NCI-H748 (cell line): ENCODE results near the gene DNAH3.
"Not testable (repeated sequence)": the region's sequence is repeated elsewhere in the genome, so short reads cannot be mapped to it uniquely, and the experiment has no call there.

Experiments
- DNase-seq: peaks from one replicate; lab custom pipeline; 2025; ENCODE audit not compliant: unreplicated experiment; lab: John Stamatoyannopoulos, UW

The DNAH3 gene

DNA sequence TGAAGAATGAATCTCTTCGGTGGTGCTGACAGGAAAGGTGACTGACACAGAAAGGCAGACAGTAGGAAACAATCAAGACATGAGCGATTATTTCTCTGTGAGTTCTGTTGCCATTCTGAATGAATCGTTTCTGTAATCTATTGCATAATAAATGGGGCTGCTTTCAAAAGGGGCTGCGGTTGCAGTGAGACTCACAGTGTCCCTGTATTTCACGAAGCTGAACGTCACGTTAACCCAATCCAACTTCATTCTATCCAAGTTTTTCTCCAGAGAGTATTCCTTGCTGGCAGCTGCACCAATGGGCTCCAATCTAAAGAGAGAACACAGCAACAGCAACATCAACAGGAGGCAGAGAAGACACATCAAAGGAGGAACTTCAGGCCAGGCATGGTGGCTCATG is 75.4 kb downstream of the DNAH3 start:
- DNase-seq = no peak

DNA sequence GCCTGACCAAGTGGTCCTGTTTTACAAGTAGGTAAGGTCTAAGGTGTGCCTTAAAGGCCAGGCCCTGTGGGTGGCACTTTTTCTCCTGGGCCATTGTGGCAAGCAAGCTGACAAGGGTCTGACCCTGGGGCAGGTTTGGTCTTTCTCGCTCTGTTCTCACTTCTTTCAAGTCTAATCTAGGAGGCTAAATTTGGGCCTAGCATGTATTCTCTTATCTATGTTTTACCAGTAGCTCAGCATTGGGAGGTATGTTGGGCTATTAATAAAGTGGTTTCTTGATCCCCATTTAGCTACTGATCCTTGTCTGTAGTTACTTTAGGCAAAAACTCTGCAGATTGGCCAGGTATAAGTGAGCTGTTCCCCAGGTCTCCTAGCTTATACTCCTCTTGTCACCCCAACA is 77.7 kb downstream of the DNAH3 start:
- DNase-seq = no peak

DNA sequence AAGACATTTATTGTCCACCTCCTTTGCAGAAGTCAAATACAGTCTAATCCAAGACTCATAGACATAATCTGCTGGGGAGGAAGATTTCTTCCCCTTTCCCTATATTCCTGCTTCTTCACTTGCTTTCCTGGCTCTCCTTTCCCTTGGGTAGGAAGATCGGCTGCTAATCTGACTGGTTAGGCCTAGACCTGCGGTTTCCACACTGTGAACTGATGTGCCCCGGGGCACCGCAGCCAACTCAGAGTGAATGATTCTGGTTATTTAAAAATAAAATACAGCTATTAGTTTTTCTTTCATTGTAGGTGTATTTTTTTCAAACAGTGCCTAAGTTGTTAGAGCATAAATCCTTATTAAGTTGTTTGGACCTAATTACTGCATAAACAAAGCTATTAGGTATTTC is 78.9 kb downstream of the DNAH3 start:
- DNase-seq = no peak

DNA sequence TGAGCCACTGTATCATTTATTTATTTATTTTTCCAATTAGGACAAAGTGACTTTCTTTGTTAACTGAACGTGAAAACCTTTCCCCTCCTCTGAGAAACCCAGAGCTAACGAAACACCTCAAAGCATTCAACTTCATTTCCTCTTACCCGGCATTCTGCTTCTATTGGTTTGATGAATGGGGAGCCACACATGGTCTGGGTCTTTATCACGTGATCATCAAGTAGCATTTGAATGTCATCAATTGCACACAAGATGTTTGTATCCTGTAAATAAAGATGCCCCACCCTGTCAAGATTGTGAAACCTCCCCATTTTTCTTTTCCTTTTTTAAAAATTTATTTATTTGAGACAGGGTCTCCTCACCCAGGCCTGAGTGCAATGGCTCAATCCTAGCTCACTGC is 80.1 kb downstream of the DNAH3 start:
- no peak for DNase-seq

DNA sequence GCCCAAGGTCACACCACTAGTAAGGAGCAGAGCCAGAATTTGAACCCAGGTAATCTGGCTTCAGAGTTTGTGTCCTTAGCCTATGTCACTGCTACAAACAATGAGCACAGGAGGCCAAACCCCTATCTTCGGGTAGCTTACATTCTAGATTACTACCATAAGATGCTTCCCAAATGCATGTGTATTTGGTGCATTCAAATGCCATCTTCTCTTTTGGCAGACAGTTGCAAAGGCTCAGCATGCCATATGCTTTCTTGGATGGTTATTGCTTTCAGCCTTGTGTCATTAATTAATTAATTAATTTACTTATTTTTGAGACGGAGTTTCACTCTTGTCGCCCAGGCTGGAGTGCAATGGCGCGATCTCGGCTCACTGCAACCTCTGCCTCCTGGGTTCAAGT is 80.7 kb downstream of the DNAH3 start:
- DNase-seq = no peak

DNA sequence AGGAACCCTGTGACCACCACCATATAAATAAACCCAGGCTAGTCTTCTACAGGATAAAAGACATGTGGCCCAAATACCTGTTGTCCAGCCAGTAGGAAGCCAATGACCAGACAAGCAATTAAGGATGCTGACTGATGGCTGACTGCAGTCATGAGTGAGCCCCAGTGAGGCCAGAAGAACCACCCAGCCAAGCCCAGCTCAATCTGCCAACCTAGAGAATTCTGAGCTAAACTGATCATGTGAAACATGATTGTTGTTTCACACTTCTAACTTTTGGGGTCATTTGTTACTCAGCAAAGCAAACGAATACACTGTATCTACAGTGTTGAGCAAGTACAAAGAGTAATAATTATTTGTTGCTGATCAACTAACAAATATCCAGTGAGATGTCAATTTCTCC is 86.4 kb downstream of the DNAH3 start:
- DNase-seq = no peak

DNA sequence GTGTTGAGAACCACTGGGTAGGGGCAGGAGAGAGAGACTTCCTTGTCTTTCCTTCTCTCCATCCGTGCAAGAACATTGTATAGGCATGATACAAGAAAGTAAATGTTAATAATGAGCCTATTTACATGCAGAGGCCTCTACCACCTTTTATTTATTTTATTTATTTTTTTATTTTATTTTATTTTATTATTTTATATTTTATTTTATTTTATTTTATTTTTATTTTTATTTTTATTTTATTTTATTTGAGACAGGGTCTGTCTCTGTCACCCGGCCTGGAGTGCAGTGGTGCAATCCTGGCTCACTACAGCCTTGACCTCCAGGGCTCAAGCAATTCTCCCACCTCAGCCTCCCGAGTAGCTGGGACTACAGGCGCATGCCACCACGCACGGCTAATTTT is 87.3 kb downstream of the DNAH3 start:
- not testable (repeated sequence) for DNase-seq

DNA sequence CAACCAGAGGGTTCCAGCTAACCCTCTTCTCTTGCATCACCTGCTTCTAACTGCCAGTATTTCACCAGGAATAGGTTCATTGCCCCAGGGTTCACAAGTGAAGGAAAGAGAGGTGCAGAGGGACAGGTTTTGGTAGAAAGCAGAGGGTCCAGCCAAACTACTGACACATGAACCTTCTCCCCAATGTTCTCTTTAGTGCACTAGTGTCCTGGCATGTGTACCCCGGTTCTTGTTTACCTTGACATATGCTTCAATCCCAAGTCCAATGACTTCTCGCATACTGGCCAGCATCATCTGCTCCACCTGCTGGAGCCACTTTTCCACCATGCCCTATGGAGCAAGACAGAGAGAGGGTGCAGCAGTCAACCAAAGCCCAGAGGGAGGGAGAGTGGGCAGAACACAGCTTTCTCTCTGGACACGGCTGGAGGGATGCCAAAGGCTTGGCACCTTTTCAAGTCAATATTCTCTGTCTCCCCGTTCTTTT is 90.6 kb downstream of the DNAH3 start:
- no peak for DNase-seq

DNA sequence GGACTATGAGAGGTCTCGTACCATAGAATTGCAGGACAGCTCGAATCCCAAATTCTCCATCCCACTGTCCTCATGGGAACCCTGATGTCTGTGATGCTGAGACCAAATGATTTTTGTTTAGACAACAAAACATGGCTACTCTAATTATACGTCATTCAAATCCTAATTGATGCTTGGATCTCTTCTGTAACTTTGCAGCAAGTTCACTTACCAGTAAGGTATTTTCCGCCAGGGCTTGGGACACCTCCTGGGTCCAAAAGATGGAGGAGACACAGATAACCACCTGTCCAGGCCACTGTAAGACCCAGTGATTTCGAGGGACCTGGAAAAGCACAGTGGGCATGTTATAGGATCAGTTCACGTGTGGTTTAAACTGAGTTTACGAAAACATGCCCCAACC is 92.8 kb downstream of the DNAH3 start:
- DNase-seq = no peak

DNA sequence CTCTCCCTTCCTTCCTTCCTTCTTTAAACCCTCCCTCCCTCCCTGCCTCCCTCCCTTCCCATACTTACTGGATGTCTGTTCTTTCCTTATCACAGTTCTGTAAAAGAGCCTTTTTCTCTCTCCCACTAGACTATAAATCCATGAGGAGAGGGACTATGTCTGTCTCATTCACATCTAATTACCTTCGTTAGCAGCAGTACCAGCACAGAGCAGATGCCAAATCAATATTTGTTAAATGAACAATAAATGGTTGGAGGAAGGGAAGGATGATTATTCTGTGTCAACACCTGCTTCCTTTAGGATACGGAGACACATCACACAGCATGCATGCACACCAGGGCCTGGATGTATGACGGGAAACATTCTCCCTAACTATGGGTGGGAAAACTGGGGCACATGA is 94.2 kb downstream of the DNAH3 start:
- peak; percentile 83 for DNase-seq

DNA sequence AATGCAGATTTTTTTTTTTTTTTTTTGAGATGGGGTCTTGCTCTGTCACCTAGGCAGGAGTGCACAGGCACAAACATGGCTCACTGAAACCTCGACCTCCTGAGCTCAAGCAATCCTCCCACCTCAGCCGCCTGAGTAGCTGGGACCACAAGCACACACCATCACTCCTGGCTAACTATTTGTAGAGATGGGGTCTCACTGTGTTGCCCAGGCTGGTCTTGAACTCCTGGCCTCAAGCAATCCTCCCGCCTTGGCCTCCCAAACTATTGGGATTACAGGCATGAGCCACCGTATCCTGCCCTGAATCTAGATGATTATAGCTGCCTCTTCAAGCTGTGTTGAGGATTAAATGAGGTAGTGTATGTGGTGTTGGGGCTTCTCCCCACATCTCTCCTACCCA is 94.9 kb downstream of the DNAH3 start:
- DNase-seq = not testable (repeated sequence)

DNA sequence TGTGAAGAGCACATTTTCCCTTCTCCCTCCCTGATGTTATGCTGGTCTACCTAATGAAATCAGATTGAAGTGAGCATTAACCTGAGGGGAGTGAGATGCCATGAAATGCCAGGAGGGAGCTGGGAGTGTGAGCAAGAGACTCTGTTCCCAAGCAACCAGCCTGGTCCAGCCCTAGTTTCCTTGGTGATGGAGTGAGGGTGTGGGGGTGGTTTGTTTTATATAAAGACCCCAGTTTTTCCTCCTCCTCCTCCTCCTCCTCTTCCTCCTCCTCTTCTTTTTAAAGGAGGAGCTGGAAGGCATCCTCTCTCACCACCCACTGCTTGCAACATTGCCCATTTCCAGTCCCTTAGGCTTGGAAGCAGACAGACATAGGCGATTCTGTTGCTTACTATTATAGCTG is 97.1 kb downstream of the DNAH3 start:
- DNase-seq = no peak

DNA sequence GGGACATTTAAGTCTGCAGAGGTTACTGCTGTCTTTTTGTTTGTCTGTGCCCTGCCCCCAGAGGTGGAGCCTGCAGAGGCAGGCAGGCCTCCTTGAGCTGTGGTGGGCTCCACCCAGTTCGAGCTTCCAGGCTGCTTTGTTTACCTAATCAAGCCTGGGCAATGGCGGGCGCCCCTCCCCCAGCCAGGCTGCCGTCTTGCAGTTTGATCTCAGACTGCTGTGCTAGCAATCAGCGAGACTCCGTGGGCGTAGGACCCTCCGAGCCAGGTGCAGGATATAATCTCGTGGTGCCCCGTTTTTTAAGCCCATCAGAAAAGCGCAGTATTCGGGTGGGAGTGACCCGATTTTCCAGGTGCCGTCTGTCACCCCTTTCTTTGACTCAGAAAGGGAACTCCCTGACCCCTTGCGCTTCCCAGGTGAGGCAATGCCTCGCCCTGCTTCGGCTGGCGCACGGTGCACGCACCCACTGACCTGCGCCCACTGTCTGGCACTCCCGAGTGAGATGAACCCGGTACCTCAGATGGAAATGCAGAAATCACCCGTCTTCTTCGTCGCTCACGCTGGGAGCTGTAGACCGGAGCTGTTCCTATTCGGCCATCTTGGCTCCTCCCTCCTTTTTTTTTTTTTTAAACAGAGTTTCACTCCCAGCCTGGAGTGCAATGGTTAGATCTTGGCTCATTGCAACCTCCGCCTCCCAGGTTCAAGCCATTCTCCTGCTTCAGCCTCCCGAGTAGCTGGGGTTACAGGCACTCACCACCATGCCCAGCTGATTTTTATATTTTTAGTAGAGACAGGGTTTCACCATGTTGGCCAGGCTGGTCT is 102.3 kb downstream of the DNAH3 start:
- DNase-seq = not testable (repeated sequence)

DNA sequence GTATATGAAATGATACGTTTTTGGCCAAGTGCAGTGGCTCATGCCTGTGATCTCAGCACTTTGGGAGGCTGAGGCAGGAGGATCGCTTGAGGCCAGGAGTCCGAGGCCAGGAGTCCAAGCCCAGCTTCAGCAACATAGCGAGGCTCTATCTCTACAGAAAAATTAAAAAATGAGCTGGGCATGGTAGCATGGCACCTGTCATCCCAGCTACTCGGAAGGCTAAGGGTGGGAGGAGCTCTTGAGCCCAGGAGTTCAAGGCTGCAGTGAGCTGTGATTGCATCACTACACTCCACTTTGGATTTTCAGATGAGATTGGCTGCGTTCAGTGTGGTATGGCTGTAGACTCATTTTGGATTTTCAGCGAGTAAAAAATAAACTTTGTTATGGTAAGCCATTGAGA is 112.4 kb downstream of the DNAH3 start:
- no peak for DNase-seq

DNA sequence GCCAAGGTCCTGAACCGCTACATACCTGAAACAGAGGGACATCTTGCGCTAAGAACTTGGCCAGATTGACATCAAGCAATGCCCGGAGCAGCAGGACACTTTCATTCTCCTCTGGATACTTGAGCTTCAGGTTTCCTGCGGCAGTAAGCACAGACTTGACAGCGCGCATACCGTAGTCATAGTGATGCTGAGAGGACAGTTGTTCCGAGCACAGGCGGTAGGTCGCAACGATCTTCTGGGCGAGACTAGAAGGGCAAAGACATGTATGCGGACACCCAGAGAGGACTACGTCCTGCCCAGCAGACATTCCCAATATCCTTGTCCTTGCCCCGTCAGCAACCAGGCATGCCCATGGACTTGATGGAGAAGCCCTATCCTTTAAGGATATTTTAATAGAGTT is 112.9 kb downstream of the DNAH3 start:
- DNase-seq = no peak

DNA sequence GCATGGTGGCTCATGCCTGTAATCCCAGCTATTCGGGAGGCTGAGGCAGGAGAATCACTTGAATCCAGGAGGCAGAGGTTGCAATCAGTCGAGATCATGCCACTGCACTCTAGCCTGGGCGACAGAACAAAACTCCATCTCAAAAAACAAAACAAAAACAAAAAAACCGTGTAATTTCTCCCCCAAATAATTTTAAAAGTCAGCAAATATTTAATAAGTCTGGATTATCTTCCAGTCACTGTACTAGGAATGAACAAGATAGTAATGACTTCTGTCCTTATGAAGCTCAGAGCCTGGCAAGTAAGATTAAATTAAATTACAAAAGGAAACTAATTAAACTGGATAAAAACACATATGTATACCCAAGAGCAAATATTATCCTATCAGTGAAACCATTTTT is 113.5 kb downstream of the DNAH3 start:
- no peak for DNase-seq

DNA sequence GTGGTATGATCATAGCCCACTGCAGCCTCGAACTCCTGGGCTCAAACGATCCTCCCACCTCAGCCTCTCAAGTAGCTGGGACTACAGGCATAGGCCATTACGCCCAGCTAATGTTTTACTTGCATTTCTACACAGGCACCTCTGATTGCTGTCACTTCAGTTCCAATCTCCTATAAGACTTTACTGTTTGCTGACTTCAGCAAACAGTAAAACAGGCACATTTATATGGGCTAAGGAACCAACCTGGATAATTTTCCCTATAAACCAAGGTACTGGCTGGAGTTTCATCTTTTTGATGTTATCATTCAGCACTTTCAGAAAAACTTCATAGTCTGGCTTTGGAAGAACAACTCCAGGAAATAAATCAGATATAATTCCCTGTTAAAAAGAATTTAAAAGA is 114.2 kb downstream of the DNAH3 start:
- DNase-seq = no peak

DNA sequence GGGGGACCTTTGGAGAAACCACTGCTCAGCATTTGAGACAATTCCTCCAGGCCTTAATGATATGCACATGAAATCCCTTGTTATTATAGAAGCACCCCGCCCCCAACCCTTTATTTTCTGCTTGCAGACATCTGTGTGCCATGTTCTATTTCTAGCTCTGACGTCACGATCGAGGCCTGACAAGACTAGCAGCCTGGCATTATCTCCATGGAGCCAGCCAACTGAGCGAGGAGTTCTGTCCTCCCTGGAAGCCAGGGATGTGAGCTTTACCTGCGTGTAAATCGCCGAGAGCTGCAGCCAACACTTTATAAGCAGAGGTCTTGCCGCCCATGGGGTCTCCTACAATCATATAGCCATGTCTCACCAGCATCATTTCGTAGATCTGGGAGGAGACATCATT is 116.9 kb downstream of the DNAH3 start:
- no peak for DNase-seq

DNA sequence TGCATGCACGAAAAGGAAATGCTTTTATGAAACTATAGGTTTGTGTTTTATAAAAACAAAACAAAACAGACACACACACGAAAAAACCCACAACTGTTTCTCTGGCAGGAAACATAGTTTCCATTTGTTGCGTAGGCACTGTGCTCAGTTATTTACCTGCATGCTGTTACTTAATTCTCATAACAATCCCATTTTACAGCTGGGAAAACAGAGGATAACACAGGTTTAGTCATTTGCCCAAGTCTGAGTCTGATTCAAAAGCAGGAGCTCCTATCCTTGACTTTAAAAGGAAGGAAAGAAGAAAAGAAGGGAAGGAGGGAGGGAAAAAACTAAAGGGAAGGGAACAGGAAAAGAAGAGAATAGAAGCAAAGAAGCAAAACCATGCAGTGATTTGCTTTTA is 117.4 kb downstream of the DNAH3 start:
- DNase-seq = no peak

DNA sequence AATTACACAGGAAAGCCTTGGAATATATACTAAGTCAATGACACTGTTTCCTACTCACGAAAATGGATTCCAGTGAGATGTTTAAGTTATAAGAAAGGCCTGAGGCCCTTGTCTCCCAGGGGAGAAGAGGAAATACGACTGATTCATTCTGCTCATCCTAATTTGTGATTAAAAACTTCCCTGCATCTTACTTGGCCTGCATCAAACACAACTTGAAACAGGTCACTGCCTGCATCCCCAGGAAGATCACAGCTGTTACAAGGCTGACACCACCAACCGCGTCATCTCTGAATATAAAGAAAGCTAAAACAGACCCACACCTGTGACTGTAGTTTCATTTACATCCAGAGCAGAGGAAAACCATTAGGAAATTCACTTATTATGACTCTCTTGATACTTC is 121.9 kb downstream of the DNAH3 start:
- DNase-seq = peak; percentile 0

DNA sequence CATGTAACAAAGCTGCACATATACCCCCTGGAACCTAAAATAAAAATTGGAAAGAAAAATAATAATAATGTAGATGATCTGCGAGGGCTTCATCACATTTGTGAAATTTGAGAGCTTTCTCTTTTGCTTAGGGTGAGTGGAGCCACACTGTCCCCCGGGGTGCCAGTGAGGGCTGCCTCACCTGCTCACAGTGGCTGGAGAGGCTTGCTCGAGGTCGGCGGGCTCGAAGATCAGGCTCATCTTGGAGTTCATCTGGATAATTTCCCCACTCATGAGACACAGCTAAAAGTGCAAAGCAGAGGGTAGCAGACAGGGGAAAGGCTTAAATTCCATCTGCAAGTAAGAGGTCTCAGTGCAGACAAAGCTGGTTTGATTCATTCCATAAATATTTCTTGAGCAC is 123.8 kb downstream of the DNAH3 start:
- no peak for DNase-seq

DNA sequence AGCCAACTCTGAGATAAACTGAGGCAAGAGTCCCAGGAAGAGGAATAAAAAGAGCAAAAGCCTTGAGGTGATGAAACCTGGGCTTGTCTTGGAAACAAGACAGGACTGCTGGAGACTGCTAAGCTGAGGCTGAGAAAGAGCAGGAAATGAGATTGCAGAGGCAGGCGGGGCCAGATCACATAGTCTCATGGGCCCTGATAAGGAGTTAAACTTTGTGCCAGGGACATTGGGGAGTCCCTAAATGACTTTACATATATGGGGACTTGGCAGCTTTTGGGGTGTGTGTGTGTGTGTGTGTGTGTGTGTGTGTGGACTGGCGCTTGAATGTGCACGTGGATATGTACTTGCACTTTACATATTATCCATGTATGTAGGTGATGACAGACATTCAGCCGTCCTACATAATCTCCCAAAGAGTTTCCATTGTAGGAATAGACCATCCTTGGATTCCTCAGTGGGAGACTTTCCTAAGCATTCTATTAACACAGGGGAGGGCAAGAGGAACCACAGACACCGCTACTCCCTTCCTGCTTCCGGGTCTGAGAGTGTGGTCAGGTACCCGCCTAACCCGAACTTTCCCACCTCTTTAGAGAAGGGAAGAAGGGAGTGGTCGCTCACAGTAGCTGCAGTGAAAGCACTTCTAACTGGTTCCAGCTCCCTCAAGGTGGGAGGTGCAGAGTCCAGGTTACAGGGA is 127.0 kb downstream of the DNAH3 start:
- no peak for DNase-seq

DNA sequence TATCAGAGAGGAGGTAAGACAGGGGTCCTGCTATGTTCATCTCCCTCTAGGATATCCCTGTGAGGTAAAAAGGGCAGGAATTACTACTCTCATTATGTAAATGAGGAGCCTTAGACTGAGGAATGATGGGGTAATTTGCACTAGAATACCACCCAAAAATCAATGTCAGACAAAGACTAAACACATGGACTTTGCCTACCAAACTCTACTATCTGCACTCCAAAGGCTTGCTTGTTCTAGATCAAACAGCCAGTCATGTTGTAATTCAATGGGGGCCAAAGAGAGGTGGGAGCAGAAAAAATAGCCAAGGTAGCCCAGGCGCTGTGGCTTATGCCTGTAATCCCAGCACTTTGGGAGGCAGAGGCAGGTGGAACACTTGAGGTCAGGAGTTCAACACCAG is 129.3 kb downstream of the DNAH3 start:
- DNase-seq = no peak
